Activated CD8-positive, alpha-beta memory T cell treated with anti-CD3 and anti-CD28 coated beads for 1 hour (primary cell): ENCODE results near the gene THSD8.
A peak's percentile ranks its signal among the peaks of the same experiment; 100 is the strongest.
"Not testable (repeated sequence)": the region's sequence is repeated elsewhere in the genome, so short reads cannot be mapped to it uniquely, and the experiment has no call there.

Experiments
- DNase-seq, 2 donors: peaks; one replicate each; pipeline ENCODE4 v3.0.0-alpha.2; 2020; ENCODE audit warnings: low read depth in 1 of 2; ENCODE audit errors: extremely low read depth in 1 of 2

The THSD8 gene

DNA sequence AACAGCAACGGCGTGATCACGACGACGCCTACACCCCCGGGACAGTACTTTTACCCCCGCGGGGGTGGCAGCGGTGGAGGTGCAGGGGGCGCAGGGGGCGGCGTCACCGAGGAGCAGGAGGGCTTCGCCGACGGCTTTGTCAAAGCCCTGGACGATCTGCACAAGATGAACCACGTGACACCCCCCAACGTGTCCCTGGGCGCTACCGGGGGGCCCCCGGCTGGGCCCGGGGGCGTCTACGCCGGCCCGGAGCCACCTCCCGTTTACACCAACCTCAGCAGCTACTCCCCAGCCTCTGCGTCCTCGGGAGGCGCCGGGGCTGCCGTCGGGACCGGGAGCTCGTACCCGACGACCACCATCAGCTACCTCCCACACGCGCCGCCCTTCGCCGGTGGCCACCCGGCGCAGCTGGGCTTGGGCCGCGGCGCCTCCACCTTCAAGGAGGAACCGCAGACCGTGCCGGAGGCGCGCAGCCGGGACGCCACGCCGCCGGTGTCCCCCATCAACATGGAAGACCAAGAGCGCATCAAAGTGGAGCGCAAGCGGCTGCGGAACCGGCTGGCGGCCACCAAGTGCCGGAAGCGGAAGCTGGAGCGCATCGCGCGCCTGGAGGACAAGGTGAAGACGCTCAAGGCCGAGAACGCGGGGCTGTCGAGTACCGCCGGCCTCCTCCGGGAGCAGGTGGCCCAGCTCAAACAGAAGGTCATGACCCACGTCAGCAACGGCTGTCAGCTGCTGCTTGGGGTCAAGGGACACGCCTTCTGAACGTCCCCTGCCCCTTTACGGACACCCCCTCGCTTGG, 9.6 kb upstream of the THSD8 start:
- no peak for DNase-seq

DNA sequence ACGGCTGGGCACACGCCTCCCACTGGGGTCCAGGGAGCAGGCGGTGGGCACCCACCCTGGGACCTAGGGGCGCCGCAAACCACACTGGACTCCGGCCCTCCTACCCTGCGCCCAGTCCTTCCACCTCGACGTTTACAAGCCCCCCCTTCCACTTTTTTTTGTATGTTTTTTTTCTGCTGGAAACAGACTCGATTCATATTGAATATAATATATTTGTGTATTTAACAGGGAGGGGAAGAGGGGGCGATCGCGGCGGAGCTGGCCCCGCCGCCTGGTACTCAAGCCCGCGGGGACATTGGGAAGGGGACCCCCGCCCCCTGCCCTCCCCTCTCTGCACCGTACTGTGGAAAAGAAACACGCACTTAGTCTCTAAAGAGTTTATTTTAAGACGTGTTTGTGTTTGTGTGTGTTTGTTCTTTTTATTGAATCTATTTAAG, 9.0 kb upstream of the THSD8 start:
- DNase-seq: no peak

DNA sequence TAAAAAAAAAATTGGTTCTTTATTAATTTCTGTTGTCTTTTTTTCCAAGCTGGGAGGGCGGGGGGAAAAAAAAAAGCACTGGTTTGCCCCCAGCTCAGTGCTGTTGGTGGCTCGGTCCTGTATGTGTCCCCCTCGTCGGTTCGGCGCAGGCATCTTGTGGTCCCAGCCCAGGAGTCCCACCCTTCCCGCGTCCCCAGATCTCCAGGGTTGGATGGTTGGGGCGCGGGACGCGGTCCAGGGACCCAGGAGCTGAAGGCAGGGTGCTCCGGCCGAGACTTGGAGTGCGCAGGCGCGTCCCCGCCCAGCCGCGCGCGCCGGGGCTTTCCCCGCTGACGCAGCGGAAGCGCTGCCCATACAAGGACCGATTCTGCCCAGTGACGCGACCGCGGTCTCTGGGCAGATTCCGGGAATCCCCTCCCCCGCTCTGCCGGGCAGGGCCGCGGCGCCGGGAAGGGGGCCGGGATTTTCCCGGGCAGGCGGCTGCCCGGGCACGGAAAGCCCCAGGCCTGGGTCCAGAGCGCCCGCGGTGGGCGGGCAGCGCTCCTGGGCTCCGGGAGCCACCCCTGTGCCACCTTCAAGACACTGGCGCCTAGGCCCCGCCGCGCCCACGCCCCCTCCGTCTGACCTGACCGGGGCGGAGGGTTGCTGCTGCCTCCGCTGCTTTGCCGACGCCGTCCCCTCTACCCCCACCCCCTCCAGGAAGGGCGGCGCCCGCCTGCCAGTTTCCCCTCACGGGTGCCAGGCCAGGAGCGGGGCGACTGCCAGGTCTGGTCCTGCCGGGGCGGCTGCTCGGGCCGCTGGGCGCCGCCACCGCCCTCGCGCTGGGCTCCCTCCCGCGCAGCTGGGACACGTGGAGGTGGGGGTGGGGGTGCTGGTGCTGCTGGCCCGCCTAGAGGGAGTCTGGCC, 8.3 kb upstream of the THSD8 start:
- DNase-seq: peak; percentile 86 to 90

DNA sequence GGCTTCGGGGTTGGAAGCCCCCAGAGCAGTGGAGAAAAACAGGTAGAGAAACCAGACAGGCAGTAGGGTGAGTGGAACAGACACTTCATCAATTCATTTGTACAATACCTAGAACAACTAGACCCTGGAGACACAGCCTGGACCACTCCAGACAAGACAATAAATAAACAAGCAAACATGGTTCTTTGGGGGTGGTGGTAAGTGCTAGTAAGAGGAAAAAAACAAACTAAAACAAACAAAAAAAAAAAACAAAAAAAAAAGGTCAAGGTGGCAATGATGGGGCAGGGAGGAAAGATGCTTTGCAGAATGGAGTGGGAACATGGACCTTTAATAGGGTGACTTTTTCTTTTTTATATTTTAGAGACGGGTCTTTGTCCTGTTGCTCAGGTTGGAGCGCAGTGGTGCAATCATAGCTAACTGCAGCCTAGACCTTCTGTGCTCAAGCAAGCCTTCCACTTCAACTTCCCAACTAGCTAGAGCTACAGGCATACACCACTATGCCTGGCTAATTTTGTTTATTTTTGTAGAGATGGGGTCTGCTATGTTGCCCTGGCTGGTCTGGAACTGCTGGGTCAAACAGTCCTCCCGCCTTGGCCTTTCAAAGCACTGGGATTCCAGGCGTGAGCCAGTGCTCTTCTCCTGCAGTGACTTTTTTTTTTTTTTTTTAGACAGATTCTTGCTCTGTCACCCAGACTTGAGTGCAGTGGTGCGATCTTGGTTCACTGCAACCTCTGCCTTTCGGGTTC, 7.5 kb upstream of the THSD8 start:
- DNase-seq: no peak

DNA sequence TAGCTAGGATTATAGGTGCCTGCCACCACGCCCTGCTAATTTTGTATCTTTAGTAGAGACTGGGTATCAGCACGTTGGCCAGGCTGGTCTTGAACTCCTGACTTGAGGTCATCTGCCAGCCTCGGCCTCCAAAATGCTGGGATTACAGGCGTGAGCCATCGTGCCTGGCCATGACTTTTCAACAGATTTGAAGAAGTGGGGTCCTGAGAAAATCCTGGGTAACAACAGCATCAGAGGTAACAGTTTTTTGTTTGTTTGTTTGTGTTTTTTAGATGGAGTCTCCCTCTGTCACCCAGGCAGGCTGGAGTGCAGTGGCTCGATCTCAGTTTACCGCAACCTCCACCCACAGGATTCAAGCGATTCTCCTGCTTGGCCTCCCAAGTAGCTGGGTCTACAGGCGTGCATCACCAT, 6.9 kb upstream of the THSD8 start:
- DNase-seq: no peak

DNA sequence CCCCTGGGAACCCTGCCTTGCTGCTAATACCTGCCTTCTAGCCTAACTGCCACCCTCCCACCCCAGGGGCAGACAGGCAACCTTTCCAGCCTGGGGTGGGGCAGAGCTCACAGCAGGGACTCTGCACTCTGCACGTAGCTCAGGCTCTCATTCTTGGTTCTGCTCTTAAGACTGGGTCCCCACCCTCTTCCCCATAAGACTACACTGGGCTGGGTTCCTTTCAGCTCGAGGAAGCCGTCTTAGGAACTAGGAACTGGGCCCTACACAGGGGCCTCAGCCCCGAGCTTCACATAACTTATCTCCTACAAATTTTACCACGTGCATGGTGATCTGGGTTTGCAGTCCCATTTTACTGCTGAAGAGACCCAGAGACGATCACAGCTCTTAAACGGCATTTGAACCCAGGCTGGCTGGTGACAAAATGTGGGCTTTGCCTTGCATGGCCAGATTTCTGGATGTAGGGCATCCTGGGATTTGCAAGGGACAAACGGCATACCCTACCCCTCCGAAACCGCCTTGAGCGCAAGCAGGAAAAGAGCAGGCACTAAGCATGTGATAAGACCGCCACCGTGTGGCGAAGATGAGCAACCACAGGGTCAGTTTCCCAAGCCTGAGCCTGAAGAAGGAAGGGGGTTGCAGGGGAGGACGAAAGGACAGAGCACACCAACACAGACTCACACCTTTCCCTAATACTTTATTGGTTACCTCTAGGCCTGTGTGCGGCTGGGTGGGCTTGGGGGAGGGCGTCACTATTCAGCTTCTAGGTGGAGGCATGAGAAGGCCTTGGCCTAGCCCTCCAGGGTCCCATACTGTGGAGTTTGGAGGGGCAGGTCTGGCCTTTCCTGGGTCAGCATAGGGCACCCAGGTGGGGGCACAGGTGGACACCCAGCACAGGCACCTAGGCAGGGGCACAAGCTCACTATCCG, 5.5 kb upstream of the THSD8 start:
- peak in 1 of 2 donors; percentile 62 for DNase-seq

DNA sequence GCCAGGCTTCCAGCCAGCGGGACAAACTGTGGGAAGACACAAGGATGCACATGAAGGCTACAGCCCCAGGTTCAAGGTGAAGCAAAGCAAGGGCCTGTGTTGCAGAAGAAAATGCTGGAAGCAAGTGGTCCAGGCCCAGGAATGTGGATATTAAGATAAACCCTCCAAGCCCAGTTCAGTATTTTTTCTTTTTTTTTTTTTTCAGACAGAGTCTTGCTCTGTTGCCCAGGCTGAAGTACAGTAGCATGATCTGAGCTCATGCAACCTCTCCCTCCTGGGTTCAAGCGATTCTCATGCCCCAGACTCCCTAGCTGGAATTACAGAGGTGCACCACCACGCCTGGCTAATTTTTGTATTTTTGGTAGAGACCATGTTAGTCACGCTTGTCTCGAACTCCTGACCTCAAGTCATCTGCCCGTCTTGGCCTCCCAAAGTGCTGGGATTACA, 4.7 kb upstream of the THSD8 start:
- DNase-seq: no peak

DNA sequence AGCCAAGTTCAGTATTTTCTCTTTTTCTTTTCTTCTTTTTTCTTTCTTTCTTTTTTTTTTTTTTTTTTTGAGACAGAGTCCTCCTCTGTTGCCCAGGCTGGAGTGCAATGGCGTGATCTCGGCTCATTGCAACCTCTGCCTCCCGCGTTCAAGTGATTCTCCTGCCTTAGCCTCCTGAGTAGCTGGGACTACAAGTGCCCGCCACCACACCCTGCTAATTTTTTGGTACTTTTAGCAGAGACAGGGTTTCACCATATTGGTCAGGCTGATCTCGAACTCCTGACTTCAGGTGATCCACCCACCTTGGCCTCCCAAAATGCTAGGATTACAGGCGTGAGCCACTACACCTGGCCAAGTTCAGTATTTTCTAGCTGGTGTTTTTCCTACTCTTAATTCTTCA, 4.3 kb upstream of the THSD8 start:
- DNase-seq: not testable (repeated sequence)

DNA sequence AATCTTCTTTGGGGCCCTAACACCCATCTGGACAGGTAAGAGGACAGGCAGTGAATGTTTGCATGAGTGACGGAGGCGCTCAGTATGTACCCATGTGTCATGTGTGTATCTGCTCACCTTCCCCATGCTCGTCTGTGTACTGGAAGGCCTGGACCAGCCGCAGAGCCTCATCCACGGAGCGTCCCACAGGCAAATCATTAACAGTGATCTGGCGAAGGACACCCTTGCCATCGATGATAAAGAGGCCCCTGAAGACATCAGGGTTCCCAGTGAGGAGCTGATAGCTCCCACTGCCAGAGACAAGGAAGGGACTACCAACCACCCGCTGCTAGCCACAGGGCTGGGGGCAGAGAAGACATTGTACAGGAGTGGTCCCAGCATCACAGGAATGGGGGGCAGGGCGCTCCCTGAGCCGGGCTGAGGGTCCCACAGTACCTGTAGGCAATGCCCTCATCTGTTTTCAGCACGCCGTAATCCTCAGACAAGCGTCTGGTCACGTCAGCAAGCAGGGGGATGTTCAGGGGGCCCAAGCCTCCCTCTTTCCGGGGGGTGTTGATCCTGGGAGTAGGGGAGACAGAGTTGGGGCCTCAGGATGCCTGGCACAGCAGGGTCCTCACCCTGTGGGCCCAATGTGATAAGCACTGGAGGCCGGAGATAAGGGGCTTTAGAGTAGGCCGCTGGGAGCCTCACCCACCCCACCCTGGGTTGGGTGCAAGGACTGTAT, 2.0 kb upstream of the THSD8 start:
- DNase-seq: no peak

DNA sequence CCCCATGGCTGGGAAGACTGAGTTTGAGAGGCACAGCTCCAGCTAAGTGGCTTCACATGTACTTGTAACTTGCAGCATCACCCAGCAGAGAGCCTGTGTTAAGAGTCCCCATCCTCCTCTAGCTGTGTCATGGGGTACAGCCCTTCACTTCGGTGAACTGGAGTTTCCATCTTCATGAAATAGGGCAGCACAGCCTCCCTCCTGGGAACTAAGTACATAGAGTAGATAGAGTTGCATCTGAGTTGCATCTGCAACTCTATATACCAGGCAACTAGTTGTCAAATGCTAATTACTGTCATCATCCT, 1.5 kb upstream of the THSD8 start:
- DNase-seq: no peak

DNA sequence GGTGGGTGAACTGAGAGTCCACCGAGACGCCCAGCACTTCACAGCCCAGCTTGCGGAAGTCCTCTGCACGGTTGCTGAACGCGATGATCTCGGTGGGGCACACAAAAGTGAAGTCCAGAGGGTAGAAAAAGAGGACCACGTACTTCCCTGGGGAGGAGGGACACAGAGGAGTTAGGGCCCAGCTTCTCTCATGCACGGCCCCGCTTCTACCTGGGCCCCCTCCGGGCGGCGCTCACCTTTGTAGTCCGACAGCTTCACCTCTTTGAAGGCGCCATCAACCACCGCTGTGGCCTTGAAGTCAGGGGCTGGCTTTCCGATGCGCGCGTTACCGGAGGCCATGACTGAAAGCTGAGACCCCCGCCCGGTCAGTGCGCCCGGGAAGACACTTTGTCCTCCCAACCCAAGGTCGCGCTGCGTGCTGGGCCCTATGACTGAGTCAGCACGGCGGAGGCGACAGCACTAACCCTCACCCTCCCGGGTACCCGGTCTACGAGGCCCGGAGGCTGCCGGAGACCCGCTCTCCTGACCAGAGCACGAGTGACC, 875 bp upstream of the THSD8 start:
- no peak for DNase-seq

DNA sequence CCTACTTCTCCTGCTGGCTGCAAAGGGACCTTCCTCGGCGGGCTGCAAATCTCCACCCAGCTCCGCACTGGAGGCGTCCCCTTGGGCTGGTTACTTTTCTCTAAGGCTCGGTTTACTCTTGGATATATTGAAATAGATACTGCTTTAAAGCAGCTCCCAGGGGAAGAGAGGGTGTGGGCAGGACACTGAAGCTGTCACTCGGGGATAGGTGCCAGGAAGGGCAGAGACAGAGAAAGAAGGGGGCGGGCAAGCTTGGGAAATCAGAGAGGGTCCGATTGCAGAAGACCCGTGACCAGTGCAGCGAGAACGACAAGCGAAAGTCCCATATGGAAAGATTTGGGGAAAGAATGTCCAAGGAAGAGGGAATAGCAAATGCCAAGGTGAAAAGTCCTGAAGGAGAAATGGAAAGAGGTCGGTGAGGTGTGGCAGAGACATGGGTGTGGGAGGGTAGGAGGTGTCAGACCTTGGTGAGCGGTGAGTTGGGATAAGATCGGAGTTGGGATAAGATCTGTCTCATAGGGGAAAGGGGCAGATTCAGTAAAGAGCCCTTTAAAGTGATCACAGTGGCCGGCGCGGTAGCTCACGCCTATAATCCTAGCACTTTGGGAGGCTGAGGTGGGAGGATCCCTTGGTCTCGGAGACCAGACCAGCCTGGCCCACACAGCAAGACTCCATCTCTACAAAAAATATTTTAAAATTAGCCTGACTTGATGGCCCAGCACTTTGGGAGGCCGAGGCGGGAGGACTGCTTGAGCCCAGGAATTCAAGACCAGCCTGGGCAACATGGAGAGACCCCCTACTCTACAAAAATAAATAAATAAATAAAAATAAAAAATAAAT, 618 bp downstream of the THSD8 start:
- DNase-seq: no peak

DNA sequence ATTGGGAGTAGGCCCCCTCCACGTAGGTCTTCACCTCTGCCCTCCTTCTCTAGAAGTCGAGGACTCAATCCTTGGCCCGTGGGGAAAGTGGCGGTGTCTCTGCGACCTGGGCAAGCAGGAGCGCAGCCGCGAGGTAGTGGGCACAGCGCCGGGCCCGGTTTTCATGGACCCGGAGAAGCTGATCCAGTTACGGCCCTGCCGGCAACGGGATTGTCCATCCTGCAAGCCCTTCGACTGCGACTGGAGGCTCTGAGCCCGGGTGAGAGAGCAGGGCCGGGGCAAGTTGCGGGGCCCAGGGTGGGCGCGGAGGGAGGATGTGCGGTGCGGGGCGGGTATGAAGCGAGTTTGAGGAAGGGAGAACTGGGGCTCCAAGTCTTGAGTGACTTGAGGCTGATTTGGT, 2.2 kb downstream of the THSD8 start:
- no peak for DNase-seq

DNA sequence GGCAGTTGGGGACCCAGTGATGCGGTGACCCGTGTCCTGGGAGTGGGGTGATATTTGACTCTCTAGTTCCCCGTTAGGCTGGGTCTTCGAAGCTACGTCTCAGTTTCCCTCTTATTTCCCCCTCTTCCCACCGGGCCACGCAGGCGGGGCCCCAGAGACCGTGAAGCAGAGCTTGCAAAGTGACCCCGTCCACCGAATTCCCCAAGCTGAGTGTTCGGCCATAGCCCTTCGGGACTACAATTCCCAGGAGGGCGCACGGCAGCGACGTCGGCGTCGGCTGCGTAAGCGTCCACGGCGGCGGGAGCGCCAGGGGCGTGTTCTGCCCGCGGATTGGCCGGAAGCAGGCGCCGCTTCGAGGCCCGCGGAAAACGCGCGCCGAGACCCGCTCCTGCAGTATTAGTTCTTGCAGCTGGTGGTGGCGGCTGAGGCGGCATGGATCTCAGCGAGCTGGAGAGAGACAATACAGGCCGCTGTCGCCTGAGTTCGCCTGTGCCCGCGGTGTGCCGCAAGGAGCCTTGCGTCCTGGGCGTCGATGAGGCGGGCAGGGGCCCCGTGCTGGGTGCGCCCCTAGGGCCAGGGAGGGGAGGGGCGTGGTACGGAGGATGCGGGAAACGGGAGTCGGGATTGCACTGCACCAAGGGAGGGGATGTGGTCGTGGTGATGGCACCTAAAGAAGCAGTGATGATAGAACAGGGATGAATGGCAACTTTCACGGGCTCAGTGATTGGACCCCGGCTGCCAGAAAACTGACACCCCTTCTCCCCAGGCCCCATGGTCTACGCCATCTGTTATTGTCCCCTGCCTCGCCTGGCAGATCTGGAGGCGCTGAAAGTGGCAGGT, 4.6 kb downstream of the THSD8 start, which contains the start of gene RNASEH2A:
TSS of gene RNASEH2A (plus strand) at position 343 of the 840 bp plus-strand sequence. CDS start at position 433, 90 bp downstream.
- DNase-seq: peak; percentile 64 to 80

DNA sequence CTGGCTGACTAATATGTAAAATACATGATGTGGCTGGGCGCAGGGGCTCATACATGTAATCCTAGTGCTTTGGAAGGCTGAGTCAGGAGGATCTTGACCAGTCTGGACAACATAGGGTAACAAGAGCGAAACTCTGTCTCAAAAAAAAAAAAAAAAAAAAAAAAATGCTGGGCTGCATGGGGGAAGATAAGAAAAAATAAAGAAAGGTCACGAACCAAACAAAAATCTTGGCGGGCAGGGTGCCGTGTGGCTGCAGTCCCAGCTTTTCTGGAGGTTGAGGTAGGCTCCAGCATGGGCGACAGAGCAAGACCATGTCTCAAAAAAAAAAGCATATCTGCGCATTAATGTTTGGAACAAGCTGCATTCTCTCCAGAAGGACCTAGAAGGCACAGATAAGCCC, 13.2 kb downstream of the THSD8 start:
- DNase-seq: no peak

DNA sequence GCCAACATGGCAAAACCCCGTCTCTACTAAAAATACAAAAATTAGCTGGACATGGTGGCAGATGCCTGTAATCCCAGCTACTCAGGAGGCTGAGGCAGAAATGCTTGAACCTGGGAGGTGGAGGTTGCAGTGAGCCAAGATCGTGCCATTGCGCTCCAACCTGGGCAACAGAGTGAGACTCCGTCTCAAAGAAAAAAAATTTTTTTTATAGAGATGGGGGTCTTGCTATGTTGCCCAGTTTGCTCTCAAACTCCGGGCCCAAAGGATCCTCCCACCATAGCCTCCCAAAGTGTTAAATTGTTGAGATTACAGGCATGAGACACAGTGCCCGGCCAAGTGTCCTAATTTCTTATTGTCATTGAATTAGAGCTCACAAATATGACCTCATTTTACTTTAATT, 15.3 kb downstream of the THSD8 start:
- not testable (repeated sequence) for DNase-seq

DNA sequence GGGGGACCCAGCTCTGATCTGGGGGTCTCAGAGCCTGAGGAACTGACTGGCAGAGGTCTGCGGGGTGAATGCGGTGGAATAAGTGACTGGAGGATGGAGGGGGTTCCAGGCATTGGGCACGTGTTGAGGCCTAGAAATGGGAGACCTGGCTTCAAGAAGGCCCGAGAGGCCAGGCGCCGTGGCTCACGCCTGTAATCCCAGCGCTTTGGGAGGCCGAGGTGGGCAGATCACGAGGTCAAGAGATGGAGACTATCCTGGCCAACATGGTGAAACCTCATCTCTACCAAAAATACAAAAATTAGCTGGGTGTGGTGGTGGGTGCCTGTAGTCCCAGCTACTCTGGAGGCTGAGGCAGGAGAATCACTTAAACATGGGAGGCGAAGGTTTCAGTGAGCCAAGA, 15.9 kb downstream of the THSD8 start:
- DNase-seq: not testable (repeated sequence)
